Esophagus squamous epithelium (tissue), 4 donors: Measurements from ENCODE around the gene FAM131B.
"Not testable (repeated sequence)": the region's sequence is repeated elsewhere in the genome, so short reads cannot be mapped to it uniquely, and the experiment has no call there.

ENCODE experiments used
- POLR2A ChIP-seq, 4 donors: fragments of 450-650 bp; IDR thresholded peaks; one replicate each; pipeline ENCODE4 v1.6.1; 2017; ENCODE audit warnings: antibody characterized with exemption in 4 of 4, mild to moderate bottlenecking in 4 of 4, moderate library complexity in 3 of 4
- TF ChIP-seq, protein P1 (sequence below), 6 experiments: fragments of 450-650 bp in 4 of 6; fragments of 200-600 bp in 2 of 6; sonication (generic) in 2 of 6; IDR thresholded peaks; one replicate each; pipeline ENCODE4 v1.5.1; 2016 to 2019; ENCODE audit warnings: antibody characterized with exemption in 6 of 6, mild to moderate bottlenecking in 4 of 6, moderate library complexity in 4 of 6

DNA sequence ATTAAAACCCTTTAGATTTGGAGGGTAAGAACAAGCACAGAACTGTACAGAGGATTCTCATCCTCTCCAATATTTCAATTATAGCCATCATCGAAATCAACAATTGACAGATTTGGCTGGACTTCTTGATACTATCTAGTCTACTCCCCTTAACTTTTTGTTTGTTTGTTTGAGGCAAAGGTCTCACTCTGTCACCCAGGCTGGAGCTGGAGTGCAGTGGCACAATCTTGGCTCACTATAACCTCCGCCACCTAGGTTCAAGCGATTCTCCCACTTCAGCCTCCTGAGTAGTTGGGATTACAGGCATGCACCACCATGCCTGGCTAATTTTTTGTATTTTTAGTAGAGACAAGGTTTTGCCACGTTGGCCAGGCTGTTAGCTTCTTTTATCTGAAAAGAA is 39.7 kb upstream of the FAM131B start:
- TF ChIP-seq, protein P1, sequence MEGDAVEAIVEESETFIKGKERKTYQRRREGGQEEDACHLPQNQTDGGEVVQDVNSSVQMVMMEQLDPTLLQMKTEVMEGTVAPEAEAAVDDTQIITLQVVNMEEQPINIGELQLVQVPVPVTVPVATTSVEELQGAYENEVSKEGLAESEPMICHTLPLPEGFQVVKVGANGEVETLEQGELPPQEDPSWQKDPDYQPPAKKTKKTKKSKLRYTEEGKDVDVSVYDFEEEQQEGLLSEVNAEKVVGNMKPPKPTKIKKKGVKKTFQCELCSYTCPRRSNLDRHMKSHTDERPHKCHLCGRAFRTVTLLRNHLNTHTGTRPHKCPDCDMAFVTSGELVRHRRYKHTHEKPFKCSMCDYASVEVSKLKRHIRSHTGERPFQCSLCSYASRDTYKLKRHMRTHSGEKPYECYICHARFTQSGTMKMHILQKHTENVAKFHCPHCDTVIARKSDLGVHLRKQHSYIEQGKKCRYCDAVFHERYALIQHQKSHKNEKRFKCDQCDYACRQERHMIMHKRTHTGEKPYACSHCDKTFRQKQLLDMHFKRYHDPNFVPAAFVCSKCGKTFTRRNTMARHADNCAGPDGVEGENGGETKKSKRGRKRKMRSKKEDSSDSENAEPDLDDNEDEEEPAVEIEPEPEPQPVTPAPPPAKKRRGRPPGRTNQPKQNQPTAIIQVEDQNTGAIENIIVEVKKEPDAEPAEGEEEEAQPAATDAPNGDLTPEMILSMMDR (IDR thresholded peaks at IDR 0.05), result not testable (repeated sequence)
- not testable (repeated sequence) for TF ChIP-seq POLR2A (IDR thresholded peaks at IDR 0.05)
